D341Med (cell line): ENCODE measurements around the gene LRRFIP2.
"Not testable (repeated sequence)": the region's sequence is repeated elsewhere in the genome, so short reads cannot be mapped to it uniquely, and the experiment has no call there.

Source experiments
- DNase-seq: peaks from one replicate; pipeline ENCODE4 v3.0.0; 2012; ENCODE audit warnings: low spot score

LRRFIP2 gene

GRCh38 chr3:37058117-37058516, 116.3 kb downstream of the LRRFIP2 start:
- DNase-seq = no peak

GRCh38 chr3:37056826-37057225, 117.6 kb downstream of the LRRFIP2 start:
- no peak for DNase-seq

- not testable (repeated sequence) for DNase-seq
These were observed 119.3 kb downstream of the LRRFIP2 start for GRCh38 chr3:37055077-37055476.

GRCh38 chr3:37054370-37054769, 120.0 kb downstream of the LRRFIP2 start:
- DNase-seq = no peak

GRCh38 chr3:37053753-37054152, 120.6 kb downstream of the LRRFIP2 start:
- DNase-seq = no peak

- no peak for DNase-seq
These were observed 121.0 kb downstream of the LRRFIP2 start for GRCh38 chr3:37053337-37053736.

- no peak for DNase-seq
These were observed 121.5 kb downstream of the LRRFIP2 start for GRCh38 chr3:37052860-37053259.

- DNase-seq = no peak
These were observed 124.1 kb downstream of the LRRFIP2 start for GRCh38 chr3:37050282-37050681.

GRCh38 chr3:37042712-37043111, 131.7 kb downstream of the LRRFIP2 start:
- not testable (repeated sequence) for DNase-seq

GRCh38 chr3:37041546-37042195, 132.7 kb downstream of the LRRFIP2 start:
- no peak for DNase-seq

- no peak for DNase-seq
These were observed 134.2 kb downstream of the LRRFIP2 start for GRCh38 chr3:37040231-37040630.

- DNase-seq = no peak
These were observed 135.1 kb downstream of the LRRFIP2 start for GRCh38 chr3:37039161-37039846.

- no peak for DNase-seq
These were observed 137.0 kb downstream of the LRRFIP2 start for GRCh38 chr3:37037352-37037751.

- DNase-seq = no peak
These were observed 141.4 kb downstream of the LRRFIP2 start for GRCh38 chr3:37032961-37033360.

GRCh38 chr3:37031096-37031682, 143.2 kb downstream of the LRRFIP2 start:
- DNase-seq = no peak

- DNase-seq = no peak
These were observed 143.8 kb downstream of the LRRFIP2 start for GRCh38 chr3:37030588-37030987.

GRCh38 chr3:37029516-37030163, 144.7 kb downstream of the LRRFIP2 start:
- no peak for DNase-seq

GRCh38 chr3:37029111-37029510, 145.3 kb downstream of the LRRFIP2 start:
- DNase-seq = no peak

- no peak for DNase-seq
These were observed 146.1 kb downstream of the LRRFIP2 start for GRCh38 chr3:37028329-37028728.

GRCh38 chr3:37026851-37027250, 147.5 kb downstream of the LRRFIP2 start:
- no peak for DNase-seq

GRCh38 chr3:37025561-37026335, 148.6 kb downstream of the LRRFIP2 start:
- DNase-seq = no peak

GRCh38 chr3:37024820-37025405, 149.5 kb downstream of the LRRFIP2 start:
- no peak for DNase-seq
